IMR-90 (cell line): ENCODE measurements around the gene MRPS22. TPM values are rescaled to one million over a fixed set of nuclear protein-coding genes. Genes with fewer than 3 reads are reported as not detected.

ENCODE experiments used
- ATAC-seq: fragments of 200-7000 bp; cut with Tn5 transposase; 2 replicates; pipeline ENCODE4 v1.9.1; 2020; ENCODE audit warnings: low read depth, mild to moderate bottlenecking, moderate library complexity
- BruUV-seq: library from RNA; stranded (reverse); fragments of 400-500 nt; replicated peaks from 2 replicates; lab custom pipeline; 2021; lab: Mats Ljungman, UMichigan
- CTCF ChIA-PET: fragments of 300-600 bp; formaldehyde crosslinking; extraction: SDS; loops from one replicate; lab custom pipeline; 2021; ENCODE audit warnings: antibody characterized with exemption; lab: Yijun Ruan, JAX
- POLR2A ChIA-PET: fragments of 300-600 bp; sonication (Branson Sonifier 250); formaldehyde crosslinking; loops from one replicate; lab custom pipeline; 2022; ENCODE audit warnings: antibody characterized with exemption; ENCODE audit not compliant: unreplicated experiment; lab: Charles Lee
- DNase-seq: peaks from one replicate; pipeline ENCODE4 v3.0.0; 2013
- H2AFZ ChIP-seq: replicated peaks from 2 replicates; pipeline ENCODE3; 2013; ENCODE audit warnings: low read length, mild to moderate bottlenecking; ENCODE audit not compliant: poor library complexity
- H2AK5ac ChIP-seq: 2 replicates; pipeline ENCODE4 v1.6.1; 2013; ENCODE audit warnings: low read depth, low read length, inconsistent platforms
- H2AK9ac ChIP-seq: replicated peaks from 2 replicates; pipeline ENCODE3; 2013; ENCODE audit warnings: mild to moderate bottlenecking, low read depth, low read length, moderate library complexity; ENCODE audit not compliant: poor library complexity
- H2BK120ac ChIP-seq: 2 replicates; pipeline ENCODE4 v1.6.1; 2013; ENCODE audit warnings: low read depth, low read length, inconsistent platforms
- H2BK15ac ChIP-seq: 3 replicates; pipeline ENCODE4 v1.6.1; 2013; ENCODE audit warnings: low read depth, low read length, inconsistent platforms
- H2BK20ac ChIP-seq: 2 replicates; pipeline ENCODE4 v1.6.1; 2013; ENCODE audit warnings: low read depth, mild to moderate bottlenecking, inconsistent platforms, low read length, moderate library complexity
- H2BK5ac ChIP-seq: 2 replicates; pipeline ENCODE4 v1.6.1; 2013; ENCODE audit warnings: mild to moderate bottlenecking, low read depth, low read length, inconsistent platforms; ENCODE audit not compliant: poor library complexity, severe bottlenecking
- H3K14ac ChIP-seq: replicated peaks from 2 replicates; pipeline ENCODE4 v1.6.1; 2013; ENCODE audit warnings: low read depth, low read length, inconsistent platforms
- H3K18ac ChIP-seq: 2 replicates; pipeline ENCODE4 v1.6.1; 2013; ENCODE audit warnings: low read depth, low read length, control low read depth
- H3K23ac ChIP-seq: 2 replicates; pipeline ENCODE4 v1.6.1; 2013; ENCODE audit warnings: low read depth, low read length, inconsistent platforms
- H3K27ac ChIP-seq: 2 replicates; pipeline ENCODE4 v1.5.1; 2013; ENCODE audit warnings: mild to moderate bottlenecking, control low read depth, low read length; ENCODE audit not compliant: insufficient read depth
- H3K27me3 ChIP-seq: 2 replicates; pipeline ENCODE4 v1.6.1; 2013; ENCODE audit warnings: low read length; ENCODE audit not compliant: control insufficient read depth, insufficient read depth
- H3K36me3 ChIP-seq: 2 replicates; pipeline ENCODE4 v1.6.1; 2013; ENCODE audit warnings: low read length, mixed read lengths; ENCODE audit not compliant: control insufficient read depth, insufficient read depth
- H3K4ac ChIP-seq: 2 replicates; pipeline ENCODE4 v1.6.1; 2013; ENCODE audit warnings: low read depth, low read length, inconsistent platforms
- H3K4me1 ChIP-seq: 2 replicates; pipeline ENCODE4 v1.6.1; 2013; ENCODE audit warnings: low read length, mixed read lengths; ENCODE audit not compliant: control insufficient read depth, insufficient read depth
- H3K4me2 ChIP-seq: 2 replicates; pipeline ENCODE4 v1.6.1; 2013; ENCODE audit warnings: low read depth, mild to moderate bottlenecking, control low read depth, low read length, moderate library complexity
- H3K4me3 ChIP-seq: 2 replicates; pipeline ENCODE4 v1.5.1; 2013; ENCODE audit warnings: low read depth, mild to moderate bottlenecking, control low read depth, low read length, moderate library complexity; ENCODE audit not compliant: insufficient read depth
- H3K56ac ChIP-seq: 2 replicates; pipeline ENCODE4 v1.6.1; 2013; ENCODE audit warnings: low read length, inconsistent platforms; ENCODE audit not compliant: insufficient read depth; ENCODE audit errors: extremely low read depth
- H3K79me1 ChIP-seq, 2 experiments: 2 replicates each; pipeline ENCODE4 v1.6.1; 2013; ENCODE audit warnings: low read length in 2 of 2, inconsistent platforms in 1 of 2, low read depth in 1 of 2
- H3K9ac ChIP-seq: 2 replicates; pipeline ENCODE4 v1.6.1; 2013; ENCODE audit warnings: low read depth, low read length, control low read depth
- H3K9me1 ChIP-seq: 2 replicates; pipeline ENCODE4 v1.6.1; 2013; ENCODE audit warnings: low read length, inconsistent platforms; ENCODE audit not compliant: insufficient read depth
- H3K9me3 ChIP-seq: 2 replicates; pipeline ENCODE4 v1.6.1; 2013; ENCODE audit warnings: low read length; ENCODE audit not compliant: control insufficient read depth, insufficient read depth
- H4K20me1 ChIP-seq: 2 replicates; pipeline ENCODE4 v1.6.1; 2013; ENCODE audit warnings: low read length, inconsistent platforms; ENCODE audit not compliant: insufficient read depth
- H4K5ac ChIP-seq: 2 replicates; pipeline ENCODE4 v1.6.1; 2013; ENCODE audit warnings: mild to moderate bottlenecking, low read depth, low read length, control low read depth
- H4K8ac ChIP-seq, 2 experiments: 2 replicates each; pipeline ENCODE4 v1.6.1; 2013; ENCODE audit warnings: low read depth in 2 of 2, low read length in 2 of 2, control low read depth in 1 of 2, inconsistent platforms in 1 of 2
- H4K91ac ChIP-seq: 2 replicates; pipeline ENCODE4 v1.6.1; 2013; ENCODE audit warnings: low read depth, low read length, inconsistent platforms; ENCODE audit not compliant: insufficient read depth
- CTCF ChIP-seq: conservative IDR thresholded peaks from 2 replicates; pipeline ENCODE4 v1.5.1; 2012; ENCODE audit warnings: mild to moderate bottlenecking, low read depth, low read length, improper control_type of control experiment
- FOS ChIP-seq: fragments of 150-350 bp; IDR thresholded peaks from 2 replicates; pipeline ENCODE4 v1.6.1; 2016; ENCODE audit warnings: low read depth, low read length
- MXI1 ChIP-seq: IDR thresholded peaks from 2 replicates; pipeline ENCODE4 v1.6.1; 2012; ENCODE audit warnings: low read depth, mild to moderate bottlenecking, low read length, moderate library complexity, borderline replicate concordance
- RAD21 ChIP-seq: IDR thresholded peaks from 2 replicates; pipeline ENCODE4 v1.6.1; 2012; ENCODE audit warnings: low read length, improper control_type of control experiment
- WGBS, 2 experiments: methylation state at CpG; one replicate each; pipeline versions ENCODE4 v1.1.5 to v1.1.7; 2013; ENCODE audit warnings: missing lambda C conversion rate in 2 of 2; ENCODE audit not compliant: insufficient read length in 1 of 2; ENCODE audit errors: extremely low coverage in 2 of 2; 5-methylcytosine and 5-hydroxymethylcytosine counted together
- dilution Hi-C: fragments of 300-500 bp; cut with HindIII; formaldehyde crosslinking; loops from one replicate; pipeline ENCODE4 v1.14.3; 2018; ENCODE audit warnings: low sequenced_read_pairs; ENCODE audit not compliant: unreplicated experiment
- in situ Hi-C: fragments of 300-500 bp; cut with MboI; formaldehyde crosslinking; loops from 3 replicates; pipeline ENCODE4 v1.14.3; 2019; ENCODE audit warnings: low sequenced_read_pairs, inconsistent platforms, mixed read lengths
- intact Hi-C: fragments of 100-400 bp; cut with micrococcal nuclease; formaldehyde crosslinking; loops from 2 replicates; pipeline ENCODE4 v1.10.0; 2022
- polyA plus RNA-seq, 3 experiments: library from polyadenylated mRNA; depleted of rRNA; stranded (reverse); fragments of >200 nt; gene quantifications; 2 replicates each; pipeline ENCODE4 v1.2.3, GENCODE V29; 2012; ENCODE audit warnings: low replicate concordance in 1 of 3
- total RNA-seq: library from RNA; depleted of rRNA; stranded (reverse); fragments of >200 nt; gene quantifications from 2 replicates; pipeline ENCODE4 v1.2.3, GENCODE V29; 2012

The MRPS22 gene
- total and polyA plus RNA-seq, 2 of the 4 experiments (the other 2 are of a cell fraction) = 54.5 to 72.4 TPM

- dilution Hi-C loops = no loop called here
- Histone ChIP-seq H2BK20ac (peak overlapping the region; percentile 60), H3K4me2 (no peak overlapping the region), H3K56ac (no peak overlapping the region), H2AK9ac (no peak overlapping the region), H3K18ac (no peak overlapping the region), H3K14ac (no peak overlapping the region; the same call in 1 of the 2 replicates), H3K79me1 (no peaks in the 10 kb centered on the region), H4K8ac (0 out of 4 replicates have a peak overlapping the region, but pooled peaks of 1 of the 2 experiments have one; percentile 26), H3K27ac (no peak overlapping the region), H2BK15ac (0 out of 3 replicates have a peak overlapping the region, but pooled peaks have one; percentile 20), H2AFZ (no peak overlapping the region), H4K5ac (no peak overlapping the region), H2BK5ac (no peak overlapping the region), H2BK120ac (peak overlapping the region; percentile 56; the same call in 1 of the 2 replicates), H3K27me3 (no peaks in the 10 kb centered on the region), H3K4me3 (no peak overlapping the region), H4K91ac (peak overlapping the region; percentile 63; the same call in 1 of the 2 replicates), H3K9ac (no peak overlapping the region), H3K23ac (0 out of 2 replicates have a peak overlapping the region, but pooled peaks have one; percentile 1), H3K4me1 (peaks cover 35% of the 10 kb centered on the region), H4K20me1 (no peaks in the 10 kb centered on the region), H2AK5ac (peak overlapping the region; percentile 29; the same call in 1 of the 2 replicates), H3K36me3 (no peaks in the 10 kb centered on the region), H3K4ac (peak overlapping the region; percentile 46), H3K9me1 (peaks cover 21% of the 10 kb centered on the region), H3K9me3 (peaks cover 2% of the 10 kb centered on the region; the same call in 1 of the 2 replicates)
- intact Hi-C loops = no loop called here
- ATAC-seq (no peak), DNase-seq (no peak)
- WGBS, 2 experiments = no CpG with 5 or more reads among the region's 9 CpGs
- ChIA-PET CTCF (no interaction called here), POLR2A (no interaction called here)
- no TSS peak for BruUV-seq
- in situ Hi-C loops = no loop called here
- TF ChIP-seq RAD21 (no peak), CTCF (no peak), FOS (no peak), MXI1 (no peak)
Observed at GRCh38 chr3:139296141-139296718, 47.6 kb upstream of the MRPS22 start.
